ENCODE measurements around the gene SMYD4.

Gene SMYD4

DNA sequence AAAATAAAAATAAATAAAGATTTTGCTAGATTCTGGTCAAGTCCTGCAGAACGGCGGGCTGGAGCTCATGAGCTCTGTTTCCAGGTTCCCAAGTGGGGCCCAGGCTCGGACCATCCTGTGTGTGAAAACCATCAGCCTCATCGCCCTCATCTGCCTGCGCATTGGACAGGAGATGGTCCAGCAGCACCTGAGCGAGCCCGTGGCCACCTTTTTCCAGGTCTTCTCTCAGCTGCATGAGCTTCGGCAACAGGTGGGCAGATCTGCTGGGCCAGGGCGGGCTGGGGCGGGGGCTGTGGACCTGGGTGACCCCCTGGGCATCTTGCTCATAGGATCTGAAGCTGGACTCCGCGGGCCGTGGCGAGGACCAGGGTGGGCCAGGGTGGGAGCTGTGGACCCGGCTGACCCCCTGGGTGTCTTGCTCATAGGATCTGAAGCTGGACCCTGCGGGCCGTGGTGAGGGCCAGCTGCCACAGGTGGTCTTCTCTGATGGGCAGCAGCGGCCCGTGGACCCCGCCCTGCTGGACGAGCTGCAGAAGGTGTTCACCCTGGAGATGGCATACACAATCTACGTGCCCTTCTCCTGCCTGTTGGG, 97.4 kb downstream of the SMYD4 start:
- no peak for DNase-seq (ENCODE audit: low read depth, low spot score)

DNA sequence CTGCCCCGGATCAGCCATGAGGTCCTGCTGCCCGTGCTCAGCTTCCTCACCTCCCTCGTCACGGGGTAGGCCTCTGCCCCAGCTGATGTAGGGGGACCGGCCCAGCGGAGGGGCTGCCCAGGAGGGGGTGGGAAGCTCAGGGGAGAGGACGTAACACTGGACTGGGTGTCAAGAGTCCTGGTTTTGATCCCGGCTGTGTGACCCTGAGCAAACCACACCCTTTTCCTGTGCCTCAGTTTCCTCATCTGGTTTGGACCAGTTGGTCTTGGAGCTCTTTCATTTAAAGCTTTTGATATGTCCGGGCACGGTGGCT, 98.6 kb downstream of the SMYD4 start:
- DNase-seq (ENCODE audit: low read depth, low spot score) = no peak

DNA sequence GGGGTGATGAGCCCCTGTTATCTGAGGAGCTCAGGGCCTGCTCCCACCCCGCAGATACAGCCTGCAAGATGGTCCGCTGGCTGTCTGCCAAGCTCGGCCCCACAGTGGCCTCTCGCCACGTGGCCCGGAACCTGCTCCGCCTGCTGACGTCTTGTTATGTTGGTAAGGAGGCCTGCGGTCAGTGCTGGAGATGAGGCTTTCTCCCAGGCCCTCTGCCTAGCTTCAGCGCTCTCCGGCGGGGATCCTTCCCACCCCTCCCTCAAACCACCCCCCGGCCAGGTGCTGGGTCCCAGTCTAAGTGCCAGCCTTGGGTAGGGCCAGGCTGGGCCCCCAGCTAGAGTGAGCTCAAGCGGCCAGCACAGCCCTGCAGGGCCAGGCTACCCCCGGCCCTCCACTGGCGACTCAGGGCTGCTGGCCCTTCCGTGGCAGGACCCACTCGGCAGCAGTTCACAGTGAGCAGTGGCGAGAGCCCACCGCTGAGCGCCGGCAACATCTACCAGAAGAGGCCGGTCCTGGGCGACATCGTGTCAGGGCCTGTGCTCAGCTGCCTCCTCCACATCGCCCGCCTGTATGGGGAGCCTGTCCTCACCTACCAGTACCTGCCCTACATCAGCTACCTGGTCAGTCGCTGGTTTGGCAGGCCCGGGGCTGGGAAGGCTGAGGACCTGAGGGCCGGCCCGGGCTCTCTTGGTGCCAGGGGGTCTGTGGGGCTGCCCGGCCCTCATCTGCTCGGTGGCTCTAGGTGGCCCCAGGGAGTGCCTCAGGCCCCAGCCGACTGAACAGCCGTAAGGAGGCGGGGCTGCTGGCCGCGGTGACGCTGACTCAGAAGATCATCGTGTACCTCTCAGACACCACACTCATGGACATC, 99.1 kb downstream of the SMYD4 start:
- DNase-seq (ENCODE audit: low read depth, low spot score) = no peak

DNA sequence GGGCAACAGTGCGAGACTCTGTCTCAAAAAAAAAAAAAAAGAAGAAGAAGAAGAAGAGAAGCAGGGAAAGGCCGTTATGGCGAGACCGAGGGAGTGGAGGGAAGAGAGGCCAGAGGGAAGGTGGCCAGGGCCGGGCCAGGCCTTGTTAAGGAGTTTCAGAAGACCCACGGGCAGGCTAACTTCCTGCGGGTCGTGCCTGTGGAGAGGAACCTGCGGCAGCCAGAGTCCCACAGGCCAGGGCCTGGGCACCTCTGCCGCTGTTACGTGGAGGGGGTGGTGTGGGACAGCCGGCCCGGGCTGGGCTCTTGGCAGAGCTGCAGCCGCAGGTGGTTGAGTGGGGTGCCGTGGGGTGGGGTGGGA, 99.8 kb downstream of the SMYD4 start:
- no peak for DNase-seq (ENCODE audit: low read depth, low spot score)
